Panc1 (cell line): ENCODE data around the gene KAZN.

Experiments
- POLR2AphosphoS5 ChIP-seq: IDR thresholded peaks from 2 replicates; pipeline ENCODE4 v1.6.1; 2012; ENCODE audit warnings: mild to moderate bottlenecking, low read depth, low read length, moderate library complexity
- TCF7L2 ChIP-seq: IDR thresholded peaks from 2 replicates; pipeline ENCODE4 v1.6.1; 2011; ENCODE audit warnings: mild to moderate bottlenecking, low read depth, low read length, inconsistent platforms
- TF ChIP-seq, protein P1 (sequence below): fragments of 450-650 bp; IDR thresholded peaks from 2 replicates; pipeline ENCODE4 v1.5.1; 2017; ENCODE audit warnings: mild to moderate bottlenecking
- TF ChIP-seq, protein P2 (sequence below), 2 experiments: IDR thresholded peaks; 2 replicates each; pipeline ENCODE4 v1.6.1; 2011 to 2012; ENCODE audit warnings: low read depth in 2 of 2, control low read depth in 1 of 2, low read length in 1 of 2, mild to moderate bottlenecking in 1 of 2, moderate library complexity in 1 of 2; ENCODE audit not compliant: insufficient read depth in 1 of 2

DNA sequence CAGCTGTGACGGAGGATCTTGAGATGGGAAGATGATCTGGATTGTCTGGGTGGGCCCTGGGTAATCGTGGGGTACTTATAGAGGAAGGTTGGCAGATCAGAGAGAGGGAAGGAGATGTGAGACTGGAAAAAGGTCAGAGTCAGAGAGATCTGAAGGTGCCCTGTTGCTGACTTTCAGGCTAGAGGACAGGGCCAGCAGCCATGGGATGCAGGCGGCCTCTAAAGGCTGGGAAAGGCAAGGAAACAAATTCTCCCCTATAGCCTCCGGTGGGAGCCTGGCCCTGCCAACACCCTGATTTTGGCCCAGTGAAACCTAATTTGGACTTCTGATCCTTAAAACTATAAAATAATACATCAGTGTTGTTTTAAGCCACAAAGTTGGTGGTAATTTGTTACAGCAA lies 401.5 kb downstream of the KAZN start:
- TF ChIP-seq, protein P1, sequence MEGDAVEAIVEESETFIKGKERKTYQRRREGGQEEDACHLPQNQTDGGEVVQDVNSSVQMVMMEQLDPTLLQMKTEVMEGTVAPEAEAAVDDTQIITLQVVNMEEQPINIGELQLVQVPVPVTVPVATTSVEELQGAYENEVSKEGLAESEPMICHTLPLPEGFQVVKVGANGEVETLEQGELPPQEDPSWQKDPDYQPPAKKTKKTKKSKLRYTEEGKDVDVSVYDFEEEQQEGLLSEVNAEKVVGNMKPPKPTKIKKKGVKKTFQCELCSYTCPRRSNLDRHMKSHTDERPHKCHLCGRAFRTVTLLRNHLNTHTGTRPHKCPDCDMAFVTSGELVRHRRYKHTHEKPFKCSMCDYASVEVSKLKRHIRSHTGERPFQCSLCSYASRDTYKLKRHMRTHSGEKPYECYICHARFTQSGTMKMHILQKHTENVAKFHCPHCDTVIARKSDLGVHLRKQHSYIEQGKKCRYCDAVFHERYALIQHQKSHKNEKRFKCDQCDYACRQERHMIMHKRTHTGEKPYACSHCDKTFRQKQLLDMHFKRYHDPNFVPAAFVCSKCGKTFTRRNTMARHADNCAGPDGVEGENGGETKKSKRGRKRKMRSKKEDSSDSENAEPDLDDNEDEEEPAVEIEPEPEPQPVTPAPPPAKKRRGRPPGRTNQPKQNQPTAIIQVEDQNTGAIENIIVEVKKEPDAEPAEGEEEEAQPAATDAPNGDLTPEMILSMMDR, result no peak
- no peak for TF ChIP-seq TCF7L2
- TF ChIP-seq POLR2AphosphoS5, result no peak
- TF ChIP-seq, protein P2, sequence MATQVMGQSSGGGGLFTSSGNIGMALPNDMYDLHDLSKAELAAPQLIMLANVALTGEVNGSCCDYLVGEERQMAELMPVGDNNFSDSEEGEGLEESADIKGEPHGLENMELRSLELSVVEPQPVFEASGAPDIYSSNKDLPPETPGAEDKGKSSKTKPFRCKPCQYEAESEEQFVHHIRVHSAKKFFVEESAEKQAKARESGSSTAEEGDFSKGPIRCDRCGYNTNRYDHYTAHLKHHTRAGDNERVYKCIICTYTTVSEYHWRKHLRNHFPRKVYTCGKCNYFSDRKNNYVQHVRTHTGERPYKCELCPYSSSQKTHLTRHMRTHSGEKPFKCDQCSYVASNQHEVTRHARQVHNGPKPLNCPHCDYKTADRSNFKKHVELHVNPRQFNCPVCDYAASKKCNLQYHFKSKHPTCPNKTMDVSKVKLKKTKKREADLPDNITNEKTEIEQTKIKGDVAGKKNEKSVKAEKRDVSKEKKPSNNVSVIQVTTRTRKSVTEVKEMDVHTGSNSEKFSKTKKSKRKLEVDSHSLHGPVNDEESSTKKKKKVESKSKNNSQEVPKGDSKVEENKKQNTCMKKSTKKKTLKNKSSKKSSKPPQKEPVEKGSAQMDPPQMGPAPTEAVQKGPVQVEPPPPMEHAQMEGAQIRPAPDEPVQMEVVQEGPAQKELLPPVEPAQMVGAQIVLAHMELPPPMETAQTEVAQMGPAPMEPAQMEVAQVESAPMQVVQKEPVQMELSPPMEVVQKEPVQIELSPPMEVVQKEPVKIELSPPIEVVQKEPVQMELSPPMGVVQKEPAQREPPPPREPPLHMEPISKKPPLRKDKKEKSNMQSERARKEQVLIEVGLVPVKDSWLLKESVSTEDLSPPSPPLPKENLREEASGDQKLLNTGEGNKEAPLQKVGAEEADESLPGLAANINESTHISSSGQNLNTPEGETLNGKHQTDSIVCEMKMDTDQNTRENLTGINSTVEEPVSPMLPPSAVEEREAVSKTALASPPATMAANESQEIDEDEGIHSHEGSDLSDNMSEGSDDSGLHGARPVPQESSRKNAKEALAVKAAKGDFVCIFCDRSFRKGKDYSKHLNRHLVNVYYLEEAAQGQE (IDR thresholded peaks at IDR 0.05; ENCODE audit: insufficient read depth in 1 of 2, low read depth in 2 of 2, low read length in 1 of 2), result no peak
